TTC549 (cell line): ENCODE measurements around the gene TACO1.

Experiments used
- FAIRE-seq: peaks from 2 replicates; lab custom pipeline; 2012; peaks lifted over from hg19 to GRCh38; lab: Jason Lieb, UNC

The TACO1 gene

GRCh38 chr17:63600569-63601438 lies at the start of gene TACO1:
Gene TACO1, plus strand, starts transcription at chr17:63600895. Its CDS starts 189 bp downstream, at chr17:63601084.
- no peak for FAIRE-seq

- FAIRE-seq: no peak
Observed at GRCh38 chr17:63552211-63552610, 48.5 kb upstream of the TACO1 start.

- no peak for FAIRE-seq
Observed at GRCh38 chr17:63555500-63556156, 45.1 kb upstream of the TACO1 start.

- FAIRE-seq: no peak
Observed at GRCh38 chr17:63557416-63557815, 43.3 kb upstream of the TACO1 start.

- no peak for FAIRE-seq
Observed at GRCh38 chr17:63558441-63558840, 42.3 kb upstream of the TACO1 start.

- FAIRE-seq: no peak
Observed at GRCh38 chr17:63561819-63562218, 38.9 kb upstream of the TACO1 start.

- no peak for FAIRE-seq
Observed at GRCh38 chr17:63563339-63563738, 37.4 kb upstream of the TACO1 start.

GRCh38 chr17:63564562-63564961 lies 36.1 kb upstream of the TACO1 start:
- FAIRE-seq: no peak

GRCh38 chr17:63567229-63567628 lies 33.5 kb upstream of the TACO1 start:
- FAIRE-seq: no peak

- FAIRE-seq: no peak
Observed at GRCh38 chr17:63568563-63568962, 32.1 kb upstream of the TACO1 start.

- no peak for FAIRE-seq
Observed at GRCh38 chr17:63571632-63572310, 28.9 kb upstream of the TACO1 start.

- FAIRE-seq: no peak
Observed at GRCh38 chr17:63573634-63574033, 27.1 kb upstream of the TACO1 start.

GRCh38 chr17:63578027-63578768 lies 22.5 kb upstream of the TACO1 start:
- no peak for FAIRE-seq

GRCh38 chr17:63578769-63579111 lies 22.0 kb upstream of the TACO1 start:
- no peak for FAIRE-seq

- FAIRE-seq: no peak
Observed at GRCh38 chr17:63579633-63580032, 21.1 kb upstream of the TACO1 start.

- FAIRE-seq: no peak
Observed at GRCh38 chr17:63587770-63588169, 12.9 kb upstream of the TACO1 start.

- FAIRE-seq: no peak
Observed at GRCh38 chr17:63588797-63589196, 11.9 kb upstream of the TACO1 start.

GRCh38 chr17:63589646-63590045 lies 11.0 kb upstream of the TACO1 start:
- FAIRE-seq: no peak

GRCh38 chr17:63592797-63593196 lies 7.9 kb upstream of the TACO1 start:
- no peak for FAIRE-seq

- no peak for FAIRE-seq
Observed at GRCh38 chr17:63595132-63595531, 5.6 kb upstream of the TACO1 start.

- no peak for FAIRE-seq
Observed at GRCh38 chr17:63596856-63597586, 3.7 kb upstream of the TACO1 start.

- no peak for FAIRE-seq
Observed at GRCh38 chr17:63598281-63598680, 2.4 kb upstream of the TACO1 start.
